Superior temporal gyrus (tissue), 1 donor: ENCODE results near the gene TSPEAR.
"Not testable (repeated sequence)": the region's sequence is repeated elsewhere in the genome, so short reads cannot be mapped to it uniquely, and the experiment has no call there.

Experiments
- DNase-seq: peaks from one replicate; pipeline ENCODE4 v3.0.0-alpha.2; 2016; ENCODE audit errors: extremely low spot score

TSPEAR gene

DNA sequence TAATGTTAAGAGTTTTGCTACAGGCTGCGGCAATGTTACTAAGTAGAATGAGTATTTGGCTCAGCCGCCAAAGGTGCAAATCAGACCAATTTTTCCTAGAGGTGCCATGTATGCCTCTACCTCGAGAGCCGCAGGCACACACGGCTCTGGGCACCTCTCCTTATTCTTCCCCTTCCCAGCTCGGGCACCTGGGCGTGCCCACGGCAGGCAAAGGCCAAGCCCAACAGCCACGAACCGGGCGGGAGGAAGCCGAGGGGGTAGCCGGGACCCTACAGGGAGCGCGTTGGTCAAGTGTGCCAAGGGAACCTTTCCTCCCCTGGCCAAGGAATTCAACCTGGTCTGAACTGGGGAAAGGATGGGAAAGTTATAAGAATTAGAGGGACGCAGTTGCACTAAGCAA lies 225.1 kb downstream of the TSPEAR start:
- no peak for DNase-seq

- no peak for DNase-seq
Observed at GRCh38 chr21:44485796-44486195, 225.6 kb downstream of the TSPEAR start.

- DNase-seq = no peak
Observed at GRCh38 chr21:44485254-44485793, 226.0 kb downstream of the TSPEAR start.

DNA sequence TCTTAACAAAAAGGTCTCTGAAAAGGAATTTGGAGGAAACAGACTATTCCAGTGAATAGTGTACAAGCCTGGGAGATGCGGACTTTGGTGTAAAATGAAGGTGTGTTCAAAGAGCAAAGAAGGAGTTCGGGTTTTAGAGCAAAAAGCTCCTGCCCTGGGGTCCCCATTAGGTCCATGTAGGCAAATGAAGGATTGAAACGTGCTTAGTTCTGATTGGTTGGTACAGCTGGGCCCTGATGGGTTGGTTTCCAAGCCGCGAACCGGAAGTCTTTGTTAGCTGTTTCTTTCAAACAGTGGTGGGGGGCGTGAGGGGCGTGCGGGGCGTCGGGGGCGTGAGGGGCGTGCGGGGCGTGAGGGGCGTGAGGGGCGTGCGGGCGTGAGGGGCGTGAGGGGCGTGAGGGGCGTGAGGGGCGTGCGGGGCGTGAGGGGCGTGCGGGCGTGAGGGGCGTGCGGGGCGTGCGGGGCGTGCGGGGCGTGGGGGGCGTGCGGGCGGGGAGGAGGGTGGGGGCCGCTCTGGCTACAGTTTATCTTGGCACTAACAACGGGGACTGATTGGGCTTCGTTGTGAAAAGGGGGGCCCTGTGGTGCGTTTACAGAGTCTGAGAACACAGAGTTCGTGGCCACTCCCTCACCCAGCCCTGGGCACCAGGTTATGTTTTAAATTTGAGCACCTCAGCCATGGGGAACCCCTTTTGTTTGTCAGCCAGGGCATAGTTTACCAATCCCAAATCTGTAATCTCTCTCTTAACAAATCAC lies 226.7 kb downstream of the TSPEAR start:
- DNase-seq = no peak

GRCh38 chr21:44483288-44484237 lies 227.8 kb downstream of the TSPEAR start:
- no peak for DNase-seq

DNA sequence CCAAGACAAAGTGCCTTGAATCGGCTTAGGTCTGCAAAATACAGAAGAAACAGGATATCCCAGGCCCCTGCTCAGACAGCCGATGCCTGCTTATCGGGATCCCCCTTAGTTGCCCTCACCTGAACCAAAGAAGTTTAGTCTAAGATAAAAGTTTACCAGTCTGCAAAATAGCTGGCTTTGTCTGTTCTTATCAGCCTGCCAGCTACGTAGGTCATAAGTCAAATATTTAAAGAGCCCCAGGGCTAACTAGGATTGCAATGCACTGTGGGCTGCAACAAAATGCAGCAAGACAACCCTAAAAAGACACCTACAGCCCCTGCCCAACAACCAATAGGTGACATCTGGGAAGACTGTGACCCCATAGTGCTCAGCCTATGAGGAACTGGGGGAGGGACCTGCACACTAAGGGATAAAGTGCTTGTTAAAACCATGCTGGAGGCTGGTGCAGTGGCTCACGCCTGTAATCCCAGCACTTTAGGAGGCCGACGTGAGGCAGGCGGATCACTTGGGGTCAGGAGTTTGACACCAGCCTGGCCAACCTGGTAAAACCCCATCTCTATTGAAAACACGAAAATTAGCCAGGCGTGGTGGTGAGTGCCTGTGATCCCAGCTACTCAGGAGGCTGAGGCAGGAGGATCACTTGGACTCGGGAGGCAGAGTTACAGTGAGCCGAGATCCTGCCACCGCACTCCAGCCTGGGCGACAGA lies 228.6 kb downstream of the TSPEAR start:
- no peak for DNase-seq

- DNase-seq = no peak
Observed at GRCh38 chr21:44480200-44481053, 230.9 kb downstream of the TSPEAR start.

GRCh38 chr21:44479556-44480199 lies 231.7 kb downstream of the TSPEAR start:
- DNase-seq = not testable (repeated sequence)

GRCh38 chr21:44478801-44479167 lies 232.6 kb downstream of the TSPEAR start:
- no peak for DNase-seq

DNA sequence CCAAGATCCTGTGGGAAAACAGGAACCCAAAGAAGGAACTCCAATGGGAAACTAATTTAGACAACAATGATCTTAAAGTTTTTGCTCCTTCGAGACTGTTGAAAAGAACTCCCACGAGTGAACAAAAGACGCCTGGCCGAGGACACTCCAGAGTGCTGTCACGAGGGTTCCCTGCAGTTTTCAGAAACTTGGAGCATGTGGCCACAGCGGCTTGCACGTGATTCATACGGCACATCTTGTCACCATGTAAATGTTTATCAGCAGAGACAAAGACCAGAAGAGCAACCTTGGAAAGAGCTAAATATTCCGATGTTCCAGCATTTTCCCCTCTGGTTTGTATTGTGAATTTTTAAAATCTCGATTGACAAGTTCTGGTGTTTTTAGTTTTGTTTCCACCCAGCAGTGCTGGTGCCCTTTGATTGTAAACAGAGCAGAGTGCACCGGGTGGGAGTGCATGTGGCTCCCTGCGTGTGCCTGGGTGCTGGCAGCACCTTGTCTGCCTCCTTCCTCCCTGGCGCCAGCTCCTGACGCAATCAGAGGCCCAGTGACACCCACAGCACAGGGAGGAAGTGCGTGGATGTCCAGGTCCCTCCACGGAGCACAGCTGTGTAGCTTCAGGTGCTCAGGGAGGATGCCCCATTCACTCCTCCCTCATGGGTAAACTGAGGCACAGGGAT lies 233.1 kb downstream of the TSPEAR start:
- no peak for DNase-seq

- no peak for DNase-seq
Observed at GRCh38 chr21:44477712-44478111, 233.7 kb downstream of the TSPEAR start.

DNA sequence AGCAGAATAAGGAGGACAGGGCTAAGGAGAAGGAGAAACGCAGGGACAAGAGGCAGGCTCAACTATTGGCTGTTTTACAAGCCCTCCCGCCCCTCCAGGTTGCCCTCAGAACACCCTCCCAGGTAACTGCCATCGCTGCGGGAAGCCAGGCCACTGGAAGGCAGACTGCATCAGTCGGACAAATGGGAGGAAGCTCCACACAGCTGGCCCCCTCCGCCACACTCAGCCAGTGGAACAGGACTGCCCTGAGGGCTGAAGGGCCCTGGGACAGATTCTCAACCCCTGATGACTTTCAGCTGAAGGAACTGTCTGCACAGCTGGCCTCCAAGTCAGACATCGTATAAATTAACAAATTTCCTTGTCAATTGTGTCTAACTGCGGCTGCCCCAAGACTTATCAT lies 234.2 kb downstream of the TSPEAR start:
- no peak for DNase-seq

- no peak for DNase-seq
Observed at GRCh38 chr21:44475266-44475845, 236.0 kb downstream of the TSPEAR start.

DNA sequence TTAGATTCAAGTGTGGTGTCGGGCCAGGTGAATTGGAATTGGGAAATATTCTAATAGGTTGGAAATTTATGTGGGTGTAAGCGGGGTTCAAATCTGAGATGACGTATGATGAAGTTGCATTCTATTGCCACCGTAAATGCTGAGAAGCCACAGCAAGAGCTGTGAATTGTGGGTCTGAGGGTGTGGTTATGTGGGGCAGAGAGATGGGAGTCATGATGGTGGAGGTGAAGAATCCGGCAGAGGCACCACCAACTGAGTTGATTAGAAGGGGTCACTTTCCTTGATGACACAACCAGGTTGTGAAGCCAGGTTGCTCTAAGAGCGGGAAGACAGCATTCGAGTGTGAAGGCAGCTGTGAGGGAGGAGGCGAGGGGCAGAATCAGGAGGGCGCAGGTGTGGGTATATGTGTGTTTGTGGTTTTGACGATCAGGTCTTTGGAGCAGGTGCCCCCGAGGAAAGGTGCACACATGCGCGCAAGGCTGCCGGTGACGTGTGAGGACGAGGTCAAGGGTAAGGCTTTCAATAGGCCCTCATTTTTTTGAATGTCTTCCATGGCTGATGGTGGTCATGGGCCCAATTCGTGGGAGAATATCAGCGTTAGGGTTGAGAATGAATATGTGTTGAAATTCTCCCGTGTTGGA lies 237.3 kb downstream of the TSPEAR start:
- DNase-seq = no peak

GRCh38 chr21:44471996-44472395 lies 239.4 kb downstream of the TSPEAR start:
- no peak for DNase-seq

GRCh38 chr21:44471341-44471740 lies 240.0 kb downstream of the TSPEAR start:
- DNase-seq = no peak

GRCh38 chr21:44467859-44468195 lies 243.5 kb downstream of the TSPEAR start:
- no peak for DNase-seq

DNA sequence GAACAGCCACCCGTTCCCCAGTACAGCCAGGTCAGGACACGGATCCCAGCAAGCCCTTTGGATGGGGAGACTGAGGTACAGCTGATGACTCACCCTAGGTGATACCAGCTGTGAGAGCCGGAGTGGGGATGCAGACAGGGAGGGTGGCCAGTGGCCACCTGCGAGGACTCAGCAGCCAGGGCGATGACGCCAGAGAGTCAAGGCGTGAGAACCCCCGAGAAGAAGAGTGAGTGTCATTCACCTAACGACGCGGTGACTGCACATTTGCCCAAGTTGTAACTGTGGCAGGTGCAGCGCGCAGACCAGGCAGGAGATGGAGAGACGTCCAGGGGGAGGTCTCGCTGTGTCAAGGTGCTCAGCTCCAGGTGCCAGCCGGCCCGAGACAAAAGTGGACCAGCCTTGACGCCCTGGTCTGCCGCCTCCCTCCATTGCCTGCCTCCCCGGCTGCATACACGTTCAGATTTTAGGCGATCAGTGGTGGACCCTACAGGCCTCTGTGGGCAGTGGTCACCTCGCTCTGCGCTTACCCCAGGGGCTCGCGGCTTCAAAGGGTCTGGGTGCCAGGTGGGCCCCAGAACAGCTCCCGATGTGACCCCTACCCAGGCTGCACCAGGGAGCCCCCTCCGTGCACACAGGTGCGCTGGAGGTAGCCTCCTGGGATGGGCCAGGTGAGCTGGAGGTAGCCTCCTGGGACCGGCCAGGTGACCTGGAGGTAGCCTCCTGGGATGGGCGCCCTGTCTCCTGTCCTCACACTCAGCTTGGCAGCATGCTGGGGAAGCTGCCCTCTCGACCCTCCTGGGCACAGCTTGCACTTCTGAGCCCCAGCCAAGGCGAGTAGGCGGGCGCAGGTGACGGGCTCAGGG lies 244.1 kb downstream of the TSPEAR start:
- DNase-seq = no peak
